ENCODE results near the gene CIRBP. TPM values are rescaled to one million over a fixed set of nuclear protein-coding genes. Genes with fewer than 3 reads are reported as not detected.
A peak's percentile ranks its signal among the peaks of the same experiment; 100 is the strongest.

CIRBP gene
- total and polyA plus RNA-seq, 2 of the 13 experiments (the other 11 are each of a cell fraction or from before 2014, with no cell fraction given): 133 to 140 TPM

DNA sequence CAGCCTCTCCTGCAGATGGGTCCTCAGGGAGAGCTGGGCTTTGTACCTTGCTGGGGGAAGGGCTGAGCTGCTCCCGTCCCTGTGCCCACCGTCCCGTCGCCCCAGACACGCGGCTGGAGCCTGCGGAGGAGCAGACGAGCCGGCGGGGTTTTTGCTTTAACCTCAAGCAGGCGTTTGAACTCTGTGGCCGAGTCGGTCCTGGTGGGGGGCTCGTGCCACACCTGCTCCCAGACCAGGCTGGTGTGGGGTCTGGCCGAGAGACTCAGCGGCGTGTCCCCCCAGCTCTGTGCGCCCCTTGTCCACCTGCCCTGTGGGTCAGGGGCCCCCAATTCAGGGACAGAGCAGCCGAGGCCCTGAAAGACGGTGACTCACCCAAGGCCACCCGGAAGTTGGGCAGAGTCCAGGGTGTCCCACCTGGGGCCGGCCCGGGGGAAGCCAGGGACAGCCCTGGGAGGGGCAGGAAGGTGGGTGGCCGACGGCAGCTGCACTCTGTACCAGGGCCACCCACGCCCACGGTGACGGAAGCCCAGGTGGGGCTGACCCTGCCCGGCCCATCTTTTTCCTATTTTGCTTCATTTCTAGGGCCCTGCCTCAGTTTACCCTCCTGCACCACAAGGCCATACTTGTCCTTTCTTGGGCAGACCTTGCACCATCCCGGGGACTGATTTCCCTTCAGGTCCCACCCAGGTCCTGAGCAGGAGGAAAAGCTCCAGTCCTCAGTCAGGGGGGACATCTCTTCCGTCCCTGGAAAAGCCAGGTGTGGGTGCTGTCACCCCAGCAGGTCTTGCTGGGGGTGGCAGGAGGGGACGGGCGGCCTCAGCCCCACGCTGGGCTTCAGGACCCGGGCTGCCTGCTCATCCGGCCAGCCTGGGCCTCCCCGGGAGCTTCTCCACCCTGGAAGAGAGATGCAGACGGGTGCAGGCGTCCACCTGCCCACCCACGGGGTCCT is 21.8 kb downstream of the CIRBP start (continued):
- TF ChIP-seq, protein P1, sequence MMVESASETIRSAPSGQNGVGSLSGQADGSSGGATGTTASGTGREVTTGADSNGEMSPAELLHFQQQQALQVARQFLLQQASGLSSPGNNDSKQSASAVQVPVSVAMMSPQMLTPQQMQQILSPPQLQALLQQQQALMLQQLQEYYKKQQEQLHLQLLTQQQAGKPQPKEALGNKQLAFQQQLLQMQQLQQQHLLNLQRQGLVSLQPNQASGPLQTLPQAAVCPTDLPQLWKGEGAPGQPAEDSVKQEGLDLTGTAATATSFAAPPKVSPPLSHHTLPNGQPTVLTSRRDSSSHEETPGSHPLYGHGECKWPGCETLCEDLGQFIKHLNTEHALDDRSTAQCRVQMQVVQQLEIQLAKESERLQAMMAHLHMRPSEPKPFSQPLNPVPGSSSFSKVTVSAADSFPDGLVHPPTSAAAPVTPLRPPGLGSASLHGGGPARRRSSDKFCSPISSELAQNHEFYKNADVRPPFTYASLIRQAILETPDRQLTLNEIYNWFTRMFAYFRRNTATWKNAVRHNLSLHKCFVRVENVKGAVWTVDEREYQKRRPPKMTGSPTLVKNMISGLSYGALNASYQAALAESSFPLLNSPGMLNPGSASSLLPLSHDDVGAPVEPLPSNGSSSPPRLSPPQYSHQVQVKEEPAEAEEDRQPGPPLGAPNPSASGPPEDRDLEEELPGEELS (CRISPR knock-in tag; IDR thresholded peaks at IDR 0.05): peak; percentile 85
- TF ChIP-seq, protein P2, sequence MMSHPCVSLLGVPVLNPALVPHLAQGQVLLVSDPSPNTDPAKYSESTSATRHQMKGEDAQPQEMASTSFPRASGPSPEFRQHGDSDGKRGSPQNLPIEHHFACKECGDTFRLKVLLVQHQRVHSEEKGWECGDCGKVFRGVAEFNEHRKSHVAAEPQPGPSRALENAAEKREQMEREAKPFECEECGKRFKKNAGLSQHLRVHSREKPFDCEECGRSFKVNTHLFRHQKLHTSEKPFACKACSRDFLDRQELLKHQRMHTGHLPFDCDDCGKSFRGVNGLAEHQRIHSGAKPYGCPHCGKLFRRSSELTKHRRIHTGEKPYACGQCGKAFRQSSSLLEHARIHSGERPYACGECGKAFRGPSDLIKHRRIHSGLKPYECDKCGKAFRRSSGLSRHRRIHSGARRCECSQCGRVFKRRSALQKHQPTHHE (CRISPR knock-in tag; IDR thresholded peaks at IDR 0.05; ENCODE audit: borderline replicate concordance): no peak
- TF ChIP-seq HOXD1 (CRISPR knock-in tag; IDR thresholded peaks at IDR 0.05) (peak; percentile 81), KDM5B (CRISPR knock-in tag; IDR thresholded peaks at IDR 0.05; ENCODE audit: borderline replicate concordance) (peak; percentile 60; the same call in 1 of the 2 replicates), ZNF781 (CRISPR knock-in tag; IDR thresholded peaks at IDR 0.05; ENCODE audit: borderline replicate concordance, not compliant biosample characterization) (peak; percentile 75), NFATC3 (CRISPR knock-in tag; IDR thresholded peaks at IDR 0.05) (0 out of 2 replicates have a peak, but pooled peaks have one; percentile 52), ZNF850 (CRISPR knock-in tag; conservative IDR thresholded peaks at IDR 0.05) (no peak), ZNF121 (CRISPR knock-in tag; IDR thresholded peaks at IDR 0.05) (0 out of 2 replicates have a peak, but pooled peaks have one; percentile 57), ZMYM2 (CRISPR knock-in tag; IDR thresholded peaks at IDR 0.05) (0 out of 2 replicates have a peak, but pooled peaks have one; percentile 7), KLF13 (CRISPR knock-in tag; IDR thresholded peaks at IDR 0.05) (no peak)
- TF ChIP-seq, protein P3, sequence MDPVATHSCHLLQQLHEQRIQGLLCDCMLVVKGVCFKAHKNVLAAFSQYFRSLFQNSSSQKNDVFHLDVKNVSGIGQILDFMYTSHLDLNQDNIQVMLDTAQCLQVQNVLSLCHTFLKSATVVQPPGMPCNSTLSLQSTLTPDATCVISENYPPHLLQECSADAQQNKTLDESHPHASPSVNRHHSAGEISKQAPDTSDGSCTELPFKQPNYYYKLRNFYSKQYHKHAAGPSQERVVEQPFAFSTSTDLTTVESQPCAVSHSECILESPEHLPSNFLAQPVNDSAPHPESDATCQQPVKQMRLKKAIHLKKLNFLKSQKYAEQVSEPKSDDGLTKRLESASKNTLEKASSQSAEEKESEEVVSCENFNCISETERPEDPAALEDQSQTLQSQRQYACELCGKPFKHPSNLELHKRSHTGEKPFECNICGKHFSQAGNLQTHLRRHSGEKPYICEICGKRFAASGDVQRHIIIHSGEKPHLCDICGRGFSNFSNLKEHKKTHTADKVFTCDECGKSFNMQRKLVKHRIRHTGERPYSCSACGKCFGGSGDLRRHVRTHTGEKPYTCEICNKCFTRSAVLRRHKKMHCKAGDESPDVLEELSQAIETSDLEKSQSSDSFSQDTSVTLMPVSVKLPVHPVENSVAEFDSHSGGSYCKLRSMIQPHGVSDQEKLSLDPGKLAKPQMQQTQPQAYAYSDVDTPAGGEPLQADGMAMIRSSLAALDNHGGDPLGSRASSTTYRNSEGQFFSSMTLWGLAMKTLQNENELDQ (CRISPR knock-in tag; IDR thresholded peaks at IDR 0.05; ENCODE audit: borderline replicate concordance): no peak
- TF ChIP-seq, protein P4, sequence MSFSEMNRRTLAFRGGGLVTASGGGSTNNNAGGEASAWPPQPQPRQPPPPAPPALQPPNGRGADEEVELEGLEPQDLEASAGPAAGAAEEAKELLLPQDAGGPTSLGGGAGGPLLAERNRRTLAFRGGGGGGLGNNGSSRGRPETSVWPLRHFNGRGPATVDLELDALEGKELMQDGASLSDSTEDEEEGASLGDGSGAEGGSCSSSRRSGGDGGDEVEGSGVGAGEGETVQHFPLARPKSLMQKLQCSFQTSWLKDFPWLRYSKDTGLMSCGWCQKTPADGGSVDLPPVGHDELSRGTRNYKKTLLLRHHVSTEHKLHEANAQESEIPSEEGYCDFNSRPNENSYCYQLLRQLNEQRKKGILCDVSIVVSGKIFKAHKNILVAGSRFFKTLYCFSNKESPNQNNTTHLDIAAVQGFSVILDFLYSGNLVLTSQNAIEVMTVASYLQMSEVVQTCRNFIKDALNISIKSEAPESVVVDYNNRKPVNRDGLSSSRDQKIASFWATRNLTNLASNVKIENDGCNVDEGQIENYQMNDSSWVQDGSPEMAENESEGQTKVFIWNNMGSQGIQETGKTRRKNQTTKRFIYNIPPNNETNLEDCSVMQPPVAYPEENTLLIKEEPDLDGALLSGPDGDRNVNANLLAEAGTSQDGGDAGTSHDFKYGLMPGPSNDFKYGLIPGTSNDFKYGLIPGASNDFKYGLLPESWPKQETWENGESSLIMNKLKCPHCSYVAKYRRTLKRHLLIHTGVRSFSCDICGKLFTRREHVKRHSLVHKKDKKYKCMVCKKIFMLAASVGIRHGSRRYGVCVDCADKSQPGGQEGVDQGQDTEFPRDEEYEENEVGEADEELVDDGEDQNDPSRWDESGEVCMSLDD (CRISPR knock-in tag; IDR thresholded peaks at IDR 0.05; ENCODE audit: borderline replicate concordance): peak; percentile 99
- TF ChIP-seq, protein P5, sequence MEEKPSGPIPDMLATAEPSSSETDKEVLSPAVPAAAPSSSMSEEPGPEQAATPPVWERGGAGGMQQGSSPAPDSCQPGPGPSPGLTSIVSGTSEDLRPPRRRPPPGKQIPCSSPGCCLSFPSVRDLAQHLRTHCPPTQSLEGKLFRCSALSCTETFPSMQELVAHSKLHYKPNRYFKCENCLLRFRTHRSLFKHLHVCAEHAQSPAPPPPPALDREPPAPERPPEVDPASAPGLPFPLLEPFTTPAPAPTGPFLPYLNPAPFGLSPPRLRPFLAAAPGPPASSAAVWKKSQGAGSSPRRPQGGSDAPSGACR (CRISPR knock-in tag; IDR thresholded peaks at IDR 0.05): no peak; the same call in none of the 2 replicates
- TF ChIP-seq, protein P6, sequence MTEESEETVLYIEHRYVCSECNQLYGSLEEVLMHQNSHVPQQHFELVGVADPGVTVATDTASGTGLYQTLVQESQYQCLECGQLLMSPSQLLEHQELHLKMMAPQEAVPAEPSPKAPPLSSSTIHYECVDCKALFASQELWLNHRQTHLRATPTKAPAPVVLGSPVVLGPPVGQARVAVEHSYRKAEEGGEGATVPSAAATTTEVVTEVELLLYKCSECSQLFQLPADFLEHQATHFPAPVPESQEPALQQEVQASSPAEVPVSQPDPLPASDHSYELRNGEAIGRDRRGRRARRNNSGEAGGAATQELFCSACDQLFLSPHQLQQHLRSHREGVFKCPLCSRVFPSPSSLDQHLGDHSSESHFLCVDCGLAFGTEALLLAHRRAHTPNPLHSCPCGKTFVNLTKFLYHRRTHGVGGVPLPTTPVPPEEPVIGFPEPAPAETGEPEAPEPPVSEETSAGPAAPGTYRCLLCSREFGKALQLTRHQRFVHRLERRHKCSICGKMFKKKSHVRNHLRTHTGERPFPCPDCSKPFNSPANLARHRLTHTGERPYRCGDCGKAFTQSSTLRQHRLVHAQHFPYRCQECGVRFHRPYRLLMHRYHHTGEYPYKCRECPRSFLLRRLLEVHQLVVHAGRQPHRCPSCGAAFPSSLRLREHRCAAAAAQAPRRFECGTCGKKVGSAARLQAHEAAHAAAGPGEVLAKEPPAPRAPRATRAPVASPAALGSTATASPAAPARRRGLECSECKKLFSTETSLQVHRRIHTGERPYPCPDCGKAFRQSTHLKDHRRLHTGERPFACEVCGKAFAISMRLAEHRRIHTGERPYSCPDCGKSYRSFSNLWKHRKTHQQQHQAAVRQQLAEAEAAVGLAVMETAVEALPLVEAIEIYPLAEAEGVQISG (CRISPR knock-in tag; IDR thresholded peaks at IDR 0.05): peak; percentile 74

All from HepG2 (cell line).